Neural cell (in vitro differentiated cells): ENCODE data around the gene B4GALNT4.

Source experiments
- EZH2 ChIP-seq: fragments of 200-600, 300-800 bp; shearing (Covaris generic), sonication (generic); IDR thresholded peaks from 2 replicates; pipeline ENCODE4 v1.6.1; 2014; ENCODE audit warnings: antibody characterized with exemption, low read length, borderline replicate concordance, mild to moderate bottlenecking; ENCODE audit not compliant: insufficient read depth, poor library complexity, severe bottlenecking
- POLR2AphosphoS5 ChIP-seq: IDR thresholded peaks from 2 replicates; pipeline ENCODE4 v1.6.1; 2012
- RAD21 ChIP-seq: fragments of 450-650 bp; conservative IDR thresholded peaks from 2 replicates; pipeline ENCODE4 v1.6.1; 2014; ENCODE audit warnings: antibody characterized with exemption, mild to moderate bottlenecking, moderate library complexity
- TAF1 ChIP-seq: IDR thresholded peaks from 2 replicates; pipeline ENCODE4 v1.6.1; 2012; ENCODE audit warnings: low read depth
- TF ChIP-seq, protein P1 (sequence below): fragments of 450-650 bp; IDR thresholded peaks from 2 replicates; pipeline ENCODE4 v1.5.1; 2014; ENCODE audit warnings: antibody characterized with exemption, mild to moderate bottlenecking, moderate library complexity; ENCODE audit not compliant: poor library complexity, severe bottlenecking

DNA sequence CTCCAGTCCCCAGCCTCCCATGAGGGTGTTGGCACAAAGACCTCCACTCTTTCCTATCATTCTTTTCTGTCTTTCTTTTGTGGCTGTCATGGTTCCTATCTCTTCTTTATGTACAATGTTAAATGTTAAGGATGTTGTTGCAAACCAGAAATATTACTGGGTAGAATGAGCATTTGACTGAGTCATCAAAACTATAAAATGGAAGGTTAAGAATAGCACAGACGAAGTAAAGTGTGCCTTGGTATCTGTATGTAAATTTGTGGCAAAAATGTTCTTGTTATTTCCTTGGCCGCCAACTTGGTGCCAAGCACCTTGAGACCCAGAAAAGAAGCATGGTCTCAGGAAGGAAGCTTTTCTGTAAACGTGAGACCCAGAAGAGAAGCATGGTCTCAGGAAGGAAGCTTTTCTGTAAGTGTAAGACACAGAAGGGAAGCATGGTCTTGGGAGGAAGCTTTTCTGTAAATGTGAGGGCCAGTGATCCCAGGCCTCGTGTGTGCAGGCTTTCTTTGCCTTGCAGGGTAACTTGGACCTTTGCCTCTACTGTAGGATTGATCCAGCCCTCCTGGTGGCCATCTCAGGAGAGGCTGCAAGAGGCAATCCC is 18.0 kb downstream of the B4GALNT4 start:
- TF ChIP-seq, protein P1, sequence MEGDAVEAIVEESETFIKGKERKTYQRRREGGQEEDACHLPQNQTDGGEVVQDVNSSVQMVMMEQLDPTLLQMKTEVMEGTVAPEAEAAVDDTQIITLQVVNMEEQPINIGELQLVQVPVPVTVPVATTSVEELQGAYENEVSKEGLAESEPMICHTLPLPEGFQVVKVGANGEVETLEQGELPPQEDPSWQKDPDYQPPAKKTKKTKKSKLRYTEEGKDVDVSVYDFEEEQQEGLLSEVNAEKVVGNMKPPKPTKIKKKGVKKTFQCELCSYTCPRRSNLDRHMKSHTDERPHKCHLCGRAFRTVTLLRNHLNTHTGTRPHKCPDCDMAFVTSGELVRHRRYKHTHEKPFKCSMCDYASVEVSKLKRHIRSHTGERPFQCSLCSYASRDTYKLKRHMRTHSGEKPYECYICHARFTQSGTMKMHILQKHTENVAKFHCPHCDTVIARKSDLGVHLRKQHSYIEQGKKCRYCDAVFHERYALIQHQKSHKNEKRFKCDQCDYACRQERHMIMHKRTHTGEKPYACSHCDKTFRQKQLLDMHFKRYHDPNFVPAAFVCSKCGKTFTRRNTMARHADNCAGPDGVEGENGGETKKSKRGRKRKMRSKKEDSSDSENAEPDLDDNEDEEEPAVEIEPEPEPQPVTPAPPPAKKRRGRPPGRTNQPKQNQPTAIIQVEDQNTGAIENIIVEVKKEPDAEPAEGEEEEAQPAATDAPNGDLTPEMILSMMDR, result no peak
- TF ChIP-seq RAD21, result no peak
- no peak for TF ChIP-seq TAF1
- TF ChIP-seq POLR2AphosphoS5, result no peak
- no peak for TF ChIP-seq EZH2
